ENCODE results near the gene APBB2.

DNA sequence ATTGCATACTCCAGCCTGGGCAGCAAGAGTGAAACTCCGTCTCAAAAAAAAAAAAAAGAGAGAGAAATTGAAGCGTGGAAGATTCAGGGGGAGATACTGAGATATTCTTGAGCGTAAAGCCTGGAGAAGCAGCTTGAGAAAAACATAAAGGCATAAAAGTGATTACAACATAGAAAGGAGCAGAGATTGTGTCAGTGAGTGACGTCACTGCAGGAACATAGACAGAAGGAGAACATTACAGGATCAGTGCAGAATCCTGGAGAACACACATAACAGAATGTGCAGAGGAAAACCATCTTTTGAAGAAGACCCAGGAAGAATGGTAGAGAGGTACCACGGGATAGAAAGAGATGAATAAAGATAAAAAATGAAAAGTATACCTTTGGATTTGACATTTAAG is 147.0 kb downstream of the APBB2 start:
- no peak for TF ChIP-seq POLR2A (IDR thresholded peaks at IDR 0.05)
- TF ChIP-seq, protein P1, sequence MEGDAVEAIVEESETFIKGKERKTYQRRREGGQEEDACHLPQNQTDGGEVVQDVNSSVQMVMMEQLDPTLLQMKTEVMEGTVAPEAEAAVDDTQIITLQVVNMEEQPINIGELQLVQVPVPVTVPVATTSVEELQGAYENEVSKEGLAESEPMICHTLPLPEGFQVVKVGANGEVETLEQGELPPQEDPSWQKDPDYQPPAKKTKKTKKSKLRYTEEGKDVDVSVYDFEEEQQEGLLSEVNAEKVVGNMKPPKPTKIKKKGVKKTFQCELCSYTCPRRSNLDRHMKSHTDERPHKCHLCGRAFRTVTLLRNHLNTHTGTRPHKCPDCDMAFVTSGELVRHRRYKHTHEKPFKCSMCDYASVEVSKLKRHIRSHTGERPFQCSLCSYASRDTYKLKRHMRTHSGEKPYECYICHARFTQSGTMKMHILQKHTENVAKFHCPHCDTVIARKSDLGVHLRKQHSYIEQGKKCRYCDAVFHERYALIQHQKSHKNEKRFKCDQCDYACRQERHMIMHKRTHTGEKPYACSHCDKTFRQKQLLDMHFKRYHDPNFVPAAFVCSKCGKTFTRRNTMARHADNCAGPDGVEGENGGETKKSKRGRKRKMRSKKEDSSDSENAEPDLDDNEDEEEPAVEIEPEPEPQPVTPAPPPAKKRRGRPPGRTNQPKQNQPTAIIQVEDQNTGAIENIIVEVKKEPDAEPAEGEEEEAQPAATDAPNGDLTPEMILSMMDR (IDR thresholded peaks at IDR 0.05), result no peak
